LNCaP clone FGC (cell line): ENCODE data around the gene MIA.
"Not testable (repeated sequence)": the region's sequence is repeated elsewhere in the genome, so short reads cannot be mapped to it uniquely, and the experiment has no call there.

Source experiments
- DNase-seq: peaks from one replicate; pipeline ENCODE4 v3.0.0-alpha.2; 2011; ENCODE audit warnings: low read depth
- H3K4me3 ChIP-seq: 2 replicates; pipeline ENCODE4 v1.5.1; 2011; ENCODE audit warnings: mild to moderate bottlenecking, low read depth, low read length, control low read depth
- TF ChIP-seq, protein P1 (sequence below): IDR thresholded peaks from 2 replicates; pipeline ENCODE4 v1.5.1; 2012; ENCODE audit warnings: mild to moderate bottlenecking; ENCODE audit not compliant: control insufficient read depth, insufficient read depth; ENCODE audit errors: extremely low read depth

MIA gene

DNA sequence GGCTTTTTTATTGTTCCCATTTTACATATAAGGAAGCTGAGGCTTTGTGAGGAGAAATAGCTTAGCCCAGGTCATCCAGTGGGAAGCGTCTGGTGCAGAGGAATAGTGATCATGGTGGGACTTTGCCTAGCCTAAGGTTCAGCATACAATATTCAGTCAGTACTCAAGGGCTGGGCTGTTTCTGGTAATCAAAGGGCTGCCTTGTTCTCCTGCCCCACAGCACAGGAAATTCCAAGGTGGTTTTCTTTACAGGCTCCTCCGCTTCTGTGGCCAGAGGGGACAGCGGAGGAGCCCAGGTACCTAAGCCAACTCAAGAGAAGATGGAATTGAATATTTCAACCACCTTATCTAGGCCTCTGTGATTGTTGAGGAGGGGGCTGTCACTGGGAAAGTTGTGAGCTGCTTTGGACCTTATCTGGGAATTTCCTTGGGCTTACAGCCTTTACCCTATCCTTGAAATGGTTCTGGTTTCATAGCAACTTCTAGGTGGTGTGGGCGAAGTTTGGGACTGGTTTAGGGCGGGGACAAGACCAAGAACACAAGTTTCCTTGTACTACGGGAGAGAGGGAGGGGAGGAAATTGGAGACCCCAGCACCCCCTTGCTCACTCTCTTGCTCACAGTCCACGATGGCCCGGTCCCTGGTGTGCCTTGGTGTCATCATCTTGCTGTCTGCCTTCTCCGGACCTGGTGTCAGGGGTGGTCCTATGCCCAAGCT, at the start of gene MIA:
MIA (plus strand) TSS at position 606 of the 716 bp plus-strand sequence; CDS start at position 628, 22 bp downstream.
- H3K4me3 ChIP-seq: no peak within 1 kb of the TSS
- TF ChIP-seq, protein P1, sequence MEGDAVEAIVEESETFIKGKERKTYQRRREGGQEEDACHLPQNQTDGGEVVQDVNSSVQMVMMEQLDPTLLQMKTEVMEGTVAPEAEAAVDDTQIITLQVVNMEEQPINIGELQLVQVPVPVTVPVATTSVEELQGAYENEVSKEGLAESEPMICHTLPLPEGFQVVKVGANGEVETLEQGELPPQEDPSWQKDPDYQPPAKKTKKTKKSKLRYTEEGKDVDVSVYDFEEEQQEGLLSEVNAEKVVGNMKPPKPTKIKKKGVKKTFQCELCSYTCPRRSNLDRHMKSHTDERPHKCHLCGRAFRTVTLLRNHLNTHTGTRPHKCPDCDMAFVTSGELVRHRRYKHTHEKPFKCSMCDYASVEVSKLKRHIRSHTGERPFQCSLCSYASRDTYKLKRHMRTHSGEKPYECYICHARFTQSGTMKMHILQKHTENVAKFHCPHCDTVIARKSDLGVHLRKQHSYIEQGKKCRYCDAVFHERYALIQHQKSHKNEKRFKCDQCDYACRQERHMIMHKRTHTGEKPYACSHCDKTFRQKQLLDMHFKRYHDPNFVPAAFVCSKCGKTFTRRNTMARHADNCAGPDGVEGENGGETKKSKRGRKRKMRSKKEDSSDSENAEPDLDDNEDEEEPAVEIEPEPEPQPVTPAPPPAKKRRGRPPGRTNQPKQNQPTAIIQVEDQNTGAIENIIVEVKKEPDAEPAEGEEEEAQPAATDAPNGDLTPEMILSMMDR: no peak
- no peak for DNase-seq

DNA sequence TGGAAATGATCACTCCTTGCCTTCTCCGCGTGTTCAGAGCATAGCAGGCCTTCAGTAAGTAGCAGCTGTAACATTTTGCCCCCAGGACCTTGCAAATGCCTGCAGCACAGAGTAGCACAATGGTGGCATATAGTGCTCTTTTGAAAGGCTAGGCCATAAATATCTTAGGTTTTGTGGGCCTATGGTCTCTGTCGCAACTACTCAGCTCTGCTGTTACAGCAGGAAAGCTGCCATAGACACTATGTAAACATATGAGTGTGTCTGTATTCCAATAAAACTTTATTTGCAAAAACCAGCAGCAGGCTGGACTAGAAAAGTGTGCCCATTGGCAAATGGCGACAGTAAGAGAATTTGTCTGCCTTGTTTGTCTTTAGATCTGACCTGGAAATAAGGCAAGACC, 49.0 kb upstream of the MIA start:
- H3K4me3 ChIP-seq: no peak overlapping the region
- TF ChIP-seq, protein P1: no peak
- DNase-seq: peak; percentile 65

- not testable (repeated sequence) for DNase-seq, H3K4me3 ChIP-seq
Observed at GRCh38 chr19:40730065-40730464, 45.3 kb upstream of the MIA start.

- not testable (repeated sequence) for DNase-seq, H3K4me3 ChIP-seq
Observed at GRCh38 chr19:40732304-40732703, 43.0 kb upstream of the MIA start.

DNA sequence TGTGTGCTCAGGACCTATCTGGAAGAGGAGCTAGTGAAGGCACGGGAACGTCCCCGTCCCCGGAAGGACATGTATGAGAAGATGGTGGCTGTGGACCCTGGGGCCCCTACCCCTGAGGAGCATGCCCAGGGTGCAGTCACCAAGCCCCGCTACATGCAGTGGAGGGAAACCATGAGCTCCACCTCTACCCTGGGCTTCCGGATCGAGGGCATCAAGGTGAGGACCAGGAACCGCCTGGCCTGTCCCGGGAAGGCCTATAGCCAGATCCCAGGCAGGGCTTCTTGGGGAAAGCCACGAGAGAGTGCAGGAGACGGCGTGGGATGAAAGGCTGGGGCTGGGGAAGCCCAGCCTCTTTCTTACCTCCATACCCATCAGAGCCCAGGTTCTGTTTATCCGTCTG, 42.2 kb upstream of the MIA start:
- H3K4me3 ChIP-seq: no peak overlapping the region
- no peak for DNase-seq
- TF ChIP-seq, protein P1: no peak

DNA sequence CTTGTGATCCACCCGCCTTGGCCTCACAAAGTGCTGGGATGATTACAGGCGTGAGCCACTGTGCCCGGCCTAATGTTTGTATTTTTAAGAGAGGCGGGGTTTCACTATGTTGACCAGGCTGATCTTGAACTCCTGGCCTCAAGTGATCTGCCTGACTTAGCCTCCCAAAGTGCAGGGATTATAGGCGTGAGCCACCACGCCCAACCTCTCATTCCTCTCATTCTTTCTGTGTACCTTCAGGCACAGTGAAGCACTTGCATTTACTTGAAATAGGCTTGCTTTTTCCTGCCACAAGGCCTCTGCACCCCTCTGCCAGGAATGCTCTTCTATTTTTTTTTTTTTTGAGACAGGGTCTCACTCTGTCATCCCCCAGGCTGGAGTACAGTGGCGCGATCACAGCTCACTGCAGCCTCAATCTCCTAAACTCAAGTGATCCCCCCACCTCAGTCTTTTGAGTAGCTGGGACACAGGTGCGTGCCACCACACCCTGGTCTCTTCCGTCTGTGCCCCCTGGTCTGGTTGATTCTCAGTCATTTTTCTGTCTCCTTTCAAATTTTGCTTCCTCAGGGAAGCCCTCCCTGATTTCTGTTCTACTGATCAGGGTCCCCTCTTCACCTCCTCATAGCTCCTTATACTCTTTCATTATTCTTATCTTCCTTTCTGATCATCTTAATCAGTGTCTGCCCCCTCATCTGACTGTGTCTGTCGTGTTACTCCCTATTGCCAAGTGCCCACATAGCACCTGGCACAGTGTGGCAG, 40.1 kb upstream of the MIA start:
- no peak overlapping the region for H3K4me3 ChIP-seq
- TF ChIP-seq, protein P1: no peak
- no peak for DNase-seq

DNA sequence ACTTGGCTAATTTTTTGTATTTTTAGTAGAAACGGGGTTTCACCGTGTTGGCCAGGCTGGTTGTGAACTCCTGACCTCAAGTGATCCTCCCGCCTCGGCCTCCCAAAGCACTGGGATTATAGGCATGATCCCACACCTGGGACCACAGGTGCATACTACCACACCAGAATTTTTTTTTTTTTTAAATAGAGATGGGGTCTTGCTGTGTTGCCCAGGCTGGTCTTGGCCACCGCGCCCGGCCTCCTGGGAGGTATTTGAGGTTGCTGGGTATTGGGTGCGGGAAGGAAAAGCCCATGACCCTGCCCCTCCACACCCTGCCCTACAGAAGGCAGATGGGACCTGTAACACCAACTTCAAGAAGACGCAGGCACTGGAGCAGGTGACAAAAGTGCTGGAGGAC, 38.7 kb upstream of the MIA start:
- TF ChIP-seq, protein P1: no peak
- no peak for DNase-seq
- H3K4me3 ChIP-seq: no peak overlapping the region
